ENCODE results near the gene HIF1A. TPM values are rescaled to one million over a fixed set of nuclear protein-coding genes. Genes with fewer than 3 reads are reported as not detected.

Gene HIF1A
- total and polyA plus RNA-seq, 4 donors = 15.4 to 79.2 (median 34.8) TPM

GRCh38 chr14:61673305-61673704 is 22.0 kb upstream of the HIF1A start:
- Histone ChIP-seq H3K27ac (ENCODE audit: low read depth in 1 of 2, low read length in 2 of 2) (no peak overlapping the region), H3K36me3 (ENCODE audit: control insufficient read depth in 4 of 4, insufficient read depth in 3 of 4, low read depth in 1 of 4, low read length in 3 of 4) (no peaks in the 10 kb centered on the region), H3K4me1 (ENCODE audit: control insufficient read depth in 4 of 4, insufficient read depth in 4 of 4, low read length in 3 of 4) (no peaks in the 10 kb centered on the region), H3K9me3 (ENCODE audit: control insufficient read depth in 4 of 4, low read length in 3 of 4) (no peaks in the 10 kb centered on the region), H3K4me3 (ENCODE audit: low read depth in 1 of 3, low read length in 3 of 3) (no peak overlapping the region), H3K27me3 (ENCODE audit: control insufficient read depth in 4 of 4, insufficient read depth in 4 of 4, low read length in 3 of 4) (no peaks in the 10 kb centered on the region), H3K9ac (ENCODE audit: low read depth in 1 of 2, low read length in 2 of 2) (no peak overlapping the region)
- WGBS = 66% methylated on average over 5 of the region's 5 CpGs
- DNase-seq (ENCODE audit: low spot score) = no peak
- TF ChIP-seq GABPA (IDR thresholded peaks at IDR 0.05 in 1 of 2, conservative IDR thresholded peaks at IDR 0.05 in 1 of 2) (no peak), EGR1 (IDR thresholded peaks at IDR 0.05; ENCODE audit: low read depth in 2 of 2) (no peak), NR2F2 (IDR thresholded peaks at IDR 0.05) (no peak), REST (IDR thresholded peaks at IDR 0.05) (no peak), SP1 (IDR thresholded peaks at IDR 0.05) (no peak)
- TF ChIP-seq, protein P1, sequence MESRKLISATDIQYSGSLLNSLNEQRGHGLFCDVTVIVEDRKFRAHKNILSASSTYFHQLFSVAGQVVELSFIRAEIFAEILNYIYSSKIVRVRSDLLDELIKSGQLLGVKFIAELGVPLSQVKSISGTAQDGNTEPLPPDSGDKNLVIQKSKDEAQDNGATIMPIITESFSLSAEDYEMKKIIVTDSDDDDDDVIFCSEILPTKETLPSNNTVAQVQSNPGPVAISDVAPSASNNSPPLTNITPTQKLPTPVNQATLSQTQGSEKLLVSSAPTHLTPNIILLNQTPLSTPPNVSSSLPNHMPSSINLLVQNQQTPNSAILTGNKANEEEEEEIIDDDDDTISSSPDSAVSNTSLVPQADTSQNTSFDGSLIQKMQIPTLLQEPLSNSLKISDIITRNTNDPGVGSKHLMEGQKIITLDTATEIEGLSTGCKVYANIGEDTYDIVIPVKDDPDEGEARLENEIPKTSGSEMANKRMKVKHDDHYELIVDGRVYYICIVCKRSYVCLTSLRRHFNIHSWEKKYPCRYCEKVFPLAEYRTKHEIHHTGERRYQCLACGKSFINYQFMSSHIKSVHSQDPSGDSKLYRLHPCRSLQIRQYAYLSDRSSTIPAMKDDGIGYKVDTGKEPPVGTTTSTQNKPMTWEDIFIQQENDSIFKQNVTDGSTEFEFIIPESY (IDR thresholded peaks at IDR 0.05) = no peak

DNA sequence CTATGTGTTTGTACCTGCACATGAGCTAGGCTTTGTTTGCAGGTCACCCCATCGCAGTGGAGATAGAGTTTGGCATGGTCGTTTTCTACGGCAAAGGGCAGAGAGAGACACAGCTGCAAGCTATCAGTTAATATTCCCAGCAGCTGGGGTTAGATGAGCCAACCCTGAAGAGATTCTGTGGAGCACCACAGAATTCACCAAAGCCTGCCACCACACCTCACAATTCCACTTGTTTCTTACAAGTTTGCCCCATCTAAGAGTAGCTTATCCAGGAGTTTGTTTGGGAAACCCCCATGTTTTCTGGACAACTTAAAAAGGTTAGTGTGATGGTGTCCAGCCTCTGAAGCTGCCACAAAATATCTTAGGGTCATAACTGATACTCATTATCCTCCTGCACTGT is 20.0 kb upstream of the HIF1A start:
- no peak overlapping the region for H3K9ac ChIP-seq (ENCODE audit: low read depth in 1 of 2, low read length in 2 of 2)
- WGBS = 80% methylated on average over 3 of the region's 3 CpGs
- DNase-seq (ENCODE audit: low spot score) = no peak
- H3K36me3 ChIP-seq (ENCODE audit: control insufficient read depth in 4 of 4, insufficient read depth in 3 of 4, low read depth in 1 of 4, low read length in 3 of 4) = no peaks in the 10 kb centered on the region
- H3K4me3 ChIP-seq (ENCODE audit: low read depth in 1 of 3, low read length in 3 of 3) = no peak overlapping the region
- no peaks in the 10 kb centered on the region for H3K27me3 ChIP-seq (ENCODE audit: control insufficient read depth in 4 of 4, insufficient read depth in 4 of 4, low read length in 3 of 4)
- H3K4me1 ChIP-seq (ENCODE audit: control insufficient read depth in 4 of 4, insufficient read depth in 4 of 4, low read length in 3 of 4) = no peaks in the 10 kb centered on the region
- TF ChIP-seq HNF4A (conservative IDR thresholded peaks at IDR 0.05) (no peak), EGR1 (IDR thresholded peaks at IDR 0.05; ENCODE audit: low read depth in 2 of 2) (no peak), HNF4G (IDR thresholded peaks at IDR 0.05) (no peak)
- TF ChIP-seq, protein P2, sequence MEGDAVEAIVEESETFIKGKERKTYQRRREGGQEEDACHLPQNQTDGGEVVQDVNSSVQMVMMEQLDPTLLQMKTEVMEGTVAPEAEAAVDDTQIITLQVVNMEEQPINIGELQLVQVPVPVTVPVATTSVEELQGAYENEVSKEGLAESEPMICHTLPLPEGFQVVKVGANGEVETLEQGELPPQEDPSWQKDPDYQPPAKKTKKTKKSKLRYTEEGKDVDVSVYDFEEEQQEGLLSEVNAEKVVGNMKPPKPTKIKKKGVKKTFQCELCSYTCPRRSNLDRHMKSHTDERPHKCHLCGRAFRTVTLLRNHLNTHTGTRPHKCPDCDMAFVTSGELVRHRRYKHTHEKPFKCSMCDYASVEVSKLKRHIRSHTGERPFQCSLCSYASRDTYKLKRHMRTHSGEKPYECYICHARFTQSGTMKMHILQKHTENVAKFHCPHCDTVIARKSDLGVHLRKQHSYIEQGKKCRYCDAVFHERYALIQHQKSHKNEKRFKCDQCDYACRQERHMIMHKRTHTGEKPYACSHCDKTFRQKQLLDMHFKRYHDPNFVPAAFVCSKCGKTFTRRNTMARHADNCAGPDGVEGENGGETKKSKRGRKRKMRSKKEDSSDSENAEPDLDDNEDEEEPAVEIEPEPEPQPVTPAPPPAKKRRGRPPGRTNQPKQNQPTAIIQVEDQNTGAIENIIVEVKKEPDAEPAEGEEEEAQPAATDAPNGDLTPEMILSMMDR (IDR thresholded peaks at IDR 0.05; ENCODE audit: low read depth, low read length, missing input control) = no peak
- TF ChIP-seq, protein P3, sequence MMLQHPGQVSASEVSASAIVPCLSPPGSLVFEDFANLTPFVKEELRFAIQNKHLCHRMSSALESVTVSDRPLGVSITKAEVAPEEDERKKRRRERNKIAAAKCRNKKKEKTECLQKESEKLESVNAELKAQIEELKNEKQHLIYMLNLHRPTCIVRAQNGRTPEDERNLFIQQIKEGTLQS (IDR thresholded peaks at IDR 0.05) = no peak
- H3K9me3 ChIP-seq (ENCODE audit: control insufficient read depth in 4 of 4, low read length in 3 of 4) = no peaks in the 10 kb centered on the region
- H3K27ac ChIP-seq (ENCODE audit: low read depth in 1 of 2, low read length in 2 of 2) = no peak overlapping the region

DNA sequence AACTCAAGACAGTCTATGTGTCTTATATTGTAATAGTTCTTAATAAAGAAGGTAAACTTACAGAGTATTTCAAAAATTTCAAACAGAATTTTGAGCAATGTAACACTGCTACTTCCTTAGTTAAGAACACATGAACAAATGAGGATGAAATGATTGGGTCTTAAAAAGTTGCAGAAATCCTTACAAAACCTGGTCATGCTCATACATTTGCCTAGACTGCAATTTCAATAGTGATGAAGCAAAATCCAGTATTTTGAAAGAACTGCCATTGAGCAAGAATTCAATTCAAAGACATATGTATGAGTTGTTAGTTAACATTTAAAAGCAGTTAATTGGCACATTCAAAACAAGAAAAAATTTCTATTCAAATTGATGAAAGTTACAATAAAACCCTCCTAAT is 17.8 kb upstream of the HIF1A start:
- DNase-seq (ENCODE audit: low spot score) = no peak
- no peak overlapping the region for H3K27ac ChIP-seq (ENCODE audit: low read depth in 1 of 2, low read length in 2 of 2)
- H3K4me1 ChIP-seq (ENCODE audit: control insufficient read depth in 4 of 4, insufficient read depth in 4 of 4, low read length in 3 of 4) = no peaks in the 10 kb centered on the region
- H3K27me3 ChIP-seq (ENCODE audit: control insufficient read depth in 4 of 4, insufficient read depth in 4 of 4, low read length in 3 of 4) = no peaks in the 10 kb centered on the region
- H3K9me3 ChIP-seq (ENCODE audit: control insufficient read depth in 4 of 4, low read length in 3 of 4) = no peaks in the 10 kb centered on the region
- H3K36me3 ChIP-seq (ENCODE audit: control insufficient read depth in 4 of 4, insufficient read depth in 3 of 4, low read depth in 1 of 4, low read length in 3 of 4) = no peaks in the 10 kb centered on the region
- no peak overlapping the region for H3K4me3 ChIP-seq (ENCODE audit: low read depth in 1 of 3, low read length in 3 of 3)
- H3K9ac ChIP-seq (ENCODE audit: low read depth in 1 of 2, low read length in 2 of 2) = no peak overlapping the region
- TF ChIP-seq HNF4G (IDR thresholded peaks at IDR 0.05) (no peak), HNF4A (conservative IDR thresholded peaks at IDR 0.05) (no peak), RAD21 (IDR thresholded peaks at IDR 0.05) (no peak), EGR1 (IDR thresholded peaks at IDR 0.05; ENCODE audit: low read depth in 2 of 2) (no peak), RXRA (IDR thresholded peaks at IDR 0.05) (no peak), FOXA2 (IDR thresholded peaks at IDR 0.05) (no peak), YY1 (IDR thresholded peaks at IDR 0.05) (no peak), JUND (IDR thresholded peaks at IDR 0.05) (no peak), NR2F2 (IDR thresholded peaks at IDR 0.05) (no peak)
- TF ChIP-seq, protein P4, sequence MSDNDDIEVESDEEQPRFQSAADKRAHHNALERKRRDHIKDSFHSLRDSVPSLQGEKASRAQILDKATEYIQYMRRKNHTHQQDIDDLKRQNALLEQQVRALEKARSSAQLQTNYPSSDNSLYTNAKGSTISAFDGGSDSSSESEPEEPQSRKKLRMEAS (IDR thresholded peaks at IDR 0.05) = no peak
- TF ChIP-seq, protein P2 (IDR thresholded peaks at IDR 0.05; ENCODE audit: low read depth, low read length, missing input control) = no peak

All from liver (tissue), 9 donors.